Liver (tissue), 3 donors: ENCODE data around the gene APP.
A peak's percentile ranks its signal among the peaks of the same experiment; 100 is the strongest.

Experiments
- EGR1 ChIP-seq, 2 donors: IDR thresholded peaks; 2 replicates each; pipeline ENCODE4 v1.6.1; 2016 to 2018; ENCODE audit warnings: antibody characterized with exemption in 2 of 2, low read depth in 2 of 2
- GABPA ChIP-seq, 2 donors: IDR thresholded peaks in 1 of 2; conservative IDR thresholded peaks in 1 of 2; 2 replicates each; pipeline ENCODE4 v1.6.1; 2016; ENCODE audit warnings: antibody characterized with exemption in 2 of 2, mild to moderate bottlenecking in 1 of 2, moderate library complexity in 1 of 2
- HNF4A ChIP-seq, 2 donors: conservative IDR thresholded peaks; 2 replicates each; pipeline ENCODE4 v1.6.1; 2016; ENCODE audit warnings: antibody characterized with exemption in 2 of 2, mild to moderate bottlenecking in 2 of 2
- SP1 ChIP-seq: IDR thresholded peaks from 2 replicates; pipeline ENCODE4 v1.6.1; 2018; ENCODE audit warnings: antibody characterized with exemption, mild to moderate bottlenecking
- TAF1 ChIP-seq: conservative IDR thresholded peaks from 2 replicates; pipeline ENCODE4 v1.6.1; 2016; ENCODE audit warnings: antibody characterized with exemption, mild to moderate bottlenecking
- YY1 ChIP-seq: IDR thresholded peaks from 2 replicates; pipeline ENCODE4 v1.6.1; 2016; ENCODE audit warnings: antibody characterized with exemption, mild to moderate bottlenecking
- TF ChIP-seq, protein P1 (sequence below): fragments of 150-350 bp; IDR thresholded peaks from 2 replicates; pipeline ENCODE4 v1.5.1; 2017; ENCODE audit warnings: improper control_type of control experiment, low read depth, low read length; ENCODE audit not compliant: missing input control
- TF ChIP-seq, protein P2 (sequence below): IDR thresholded peaks from 2 replicates; pipeline ENCODE4 v1.6.1; 2016; ENCODE audit warnings: antibody characterized with exemption
- TF ChIP-seq, protein P3 (sequence below): IDR thresholded peaks from 2 replicates; pipeline ENCODE4 v1.6.1; 2016; ENCODE audit warnings: antibody characterized with exemption
- TF ChIP-seq, protein P4 (sequence below): IDR thresholded peaks from 2 replicates; pipeline ENCODE4 v1.6.1; 2016; ENCODE audit warnings: antibody characterized with exemption
- donor health status: healthy.
- donor health status: healthy.

DNA sequence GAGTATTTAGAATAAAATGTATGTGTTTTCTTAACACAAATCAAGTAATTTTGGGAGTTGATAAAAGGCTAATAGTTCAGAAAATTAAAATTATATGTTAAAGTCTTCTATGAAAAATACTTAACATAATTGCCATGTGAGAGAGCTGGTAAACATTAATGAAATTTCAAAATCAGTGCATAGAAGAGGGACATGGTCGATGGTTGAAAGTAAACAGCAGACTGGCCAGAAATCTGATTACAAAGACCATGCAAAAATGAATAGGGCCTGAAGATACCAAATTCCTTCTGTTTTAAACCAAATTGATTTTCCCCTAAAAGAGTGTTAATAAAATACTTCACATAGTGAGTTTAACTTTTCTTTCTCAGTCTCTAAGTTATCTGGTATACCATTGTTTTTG is 307.5 kb downstream of the APP start:
- TF ChIP-seq, protein P1, sequence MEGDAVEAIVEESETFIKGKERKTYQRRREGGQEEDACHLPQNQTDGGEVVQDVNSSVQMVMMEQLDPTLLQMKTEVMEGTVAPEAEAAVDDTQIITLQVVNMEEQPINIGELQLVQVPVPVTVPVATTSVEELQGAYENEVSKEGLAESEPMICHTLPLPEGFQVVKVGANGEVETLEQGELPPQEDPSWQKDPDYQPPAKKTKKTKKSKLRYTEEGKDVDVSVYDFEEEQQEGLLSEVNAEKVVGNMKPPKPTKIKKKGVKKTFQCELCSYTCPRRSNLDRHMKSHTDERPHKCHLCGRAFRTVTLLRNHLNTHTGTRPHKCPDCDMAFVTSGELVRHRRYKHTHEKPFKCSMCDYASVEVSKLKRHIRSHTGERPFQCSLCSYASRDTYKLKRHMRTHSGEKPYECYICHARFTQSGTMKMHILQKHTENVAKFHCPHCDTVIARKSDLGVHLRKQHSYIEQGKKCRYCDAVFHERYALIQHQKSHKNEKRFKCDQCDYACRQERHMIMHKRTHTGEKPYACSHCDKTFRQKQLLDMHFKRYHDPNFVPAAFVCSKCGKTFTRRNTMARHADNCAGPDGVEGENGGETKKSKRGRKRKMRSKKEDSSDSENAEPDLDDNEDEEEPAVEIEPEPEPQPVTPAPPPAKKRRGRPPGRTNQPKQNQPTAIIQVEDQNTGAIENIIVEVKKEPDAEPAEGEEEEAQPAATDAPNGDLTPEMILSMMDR: no peak
- no peak for TF ChIP-seq GABPA (IDR thresholded peaks at IDR 0.05 in 1 of 2, conservative IDR thresholded peaks at IDR 0.05 in 1 of 2)
- TF ChIP-seq EGR1 (IDR thresholded peaks at IDR 0.05; ENCODE audit: low read depth in 2 of 2): no peak
- TF ChIP-seq TAF1: no peak
- peak; percentile 32 for TF ChIP-seq YY1
- TF ChIP-seq, protein P2, sequence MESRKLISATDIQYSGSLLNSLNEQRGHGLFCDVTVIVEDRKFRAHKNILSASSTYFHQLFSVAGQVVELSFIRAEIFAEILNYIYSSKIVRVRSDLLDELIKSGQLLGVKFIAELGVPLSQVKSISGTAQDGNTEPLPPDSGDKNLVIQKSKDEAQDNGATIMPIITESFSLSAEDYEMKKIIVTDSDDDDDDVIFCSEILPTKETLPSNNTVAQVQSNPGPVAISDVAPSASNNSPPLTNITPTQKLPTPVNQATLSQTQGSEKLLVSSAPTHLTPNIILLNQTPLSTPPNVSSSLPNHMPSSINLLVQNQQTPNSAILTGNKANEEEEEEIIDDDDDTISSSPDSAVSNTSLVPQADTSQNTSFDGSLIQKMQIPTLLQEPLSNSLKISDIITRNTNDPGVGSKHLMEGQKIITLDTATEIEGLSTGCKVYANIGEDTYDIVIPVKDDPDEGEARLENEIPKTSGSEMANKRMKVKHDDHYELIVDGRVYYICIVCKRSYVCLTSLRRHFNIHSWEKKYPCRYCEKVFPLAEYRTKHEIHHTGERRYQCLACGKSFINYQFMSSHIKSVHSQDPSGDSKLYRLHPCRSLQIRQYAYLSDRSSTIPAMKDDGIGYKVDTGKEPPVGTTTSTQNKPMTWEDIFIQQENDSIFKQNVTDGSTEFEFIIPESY: no peak
- TF ChIP-seq, protein P3, sequence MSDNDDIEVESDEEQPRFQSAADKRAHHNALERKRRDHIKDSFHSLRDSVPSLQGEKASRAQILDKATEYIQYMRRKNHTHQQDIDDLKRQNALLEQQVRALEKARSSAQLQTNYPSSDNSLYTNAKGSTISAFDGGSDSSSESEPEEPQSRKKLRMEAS: no peak
- TF ChIP-seq, protein P4, sequence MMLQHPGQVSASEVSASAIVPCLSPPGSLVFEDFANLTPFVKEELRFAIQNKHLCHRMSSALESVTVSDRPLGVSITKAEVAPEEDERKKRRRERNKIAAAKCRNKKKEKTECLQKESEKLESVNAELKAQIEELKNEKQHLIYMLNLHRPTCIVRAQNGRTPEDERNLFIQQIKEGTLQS: no peak
- TF ChIP-seq HNF4A (conservative IDR thresholded peaks at IDR 0.05): no peak
- TF ChIP-seq SP1: peak; percentile 34
